ENCODE data around the gene SLC9A5. TPM values are rescaled to one million over a fixed set of nuclear protein-coding genes. Genes with fewer than 3 reads are reported as not detected.

Gene SLC9A5
- total and polyA plus RNA-seq, 9 of the 15 experiments (the other 6 are each of a cell fraction or from before 2014, with no cell fraction given), result 0.06 to 3.1 (median 1.2) TPM

DNA sequence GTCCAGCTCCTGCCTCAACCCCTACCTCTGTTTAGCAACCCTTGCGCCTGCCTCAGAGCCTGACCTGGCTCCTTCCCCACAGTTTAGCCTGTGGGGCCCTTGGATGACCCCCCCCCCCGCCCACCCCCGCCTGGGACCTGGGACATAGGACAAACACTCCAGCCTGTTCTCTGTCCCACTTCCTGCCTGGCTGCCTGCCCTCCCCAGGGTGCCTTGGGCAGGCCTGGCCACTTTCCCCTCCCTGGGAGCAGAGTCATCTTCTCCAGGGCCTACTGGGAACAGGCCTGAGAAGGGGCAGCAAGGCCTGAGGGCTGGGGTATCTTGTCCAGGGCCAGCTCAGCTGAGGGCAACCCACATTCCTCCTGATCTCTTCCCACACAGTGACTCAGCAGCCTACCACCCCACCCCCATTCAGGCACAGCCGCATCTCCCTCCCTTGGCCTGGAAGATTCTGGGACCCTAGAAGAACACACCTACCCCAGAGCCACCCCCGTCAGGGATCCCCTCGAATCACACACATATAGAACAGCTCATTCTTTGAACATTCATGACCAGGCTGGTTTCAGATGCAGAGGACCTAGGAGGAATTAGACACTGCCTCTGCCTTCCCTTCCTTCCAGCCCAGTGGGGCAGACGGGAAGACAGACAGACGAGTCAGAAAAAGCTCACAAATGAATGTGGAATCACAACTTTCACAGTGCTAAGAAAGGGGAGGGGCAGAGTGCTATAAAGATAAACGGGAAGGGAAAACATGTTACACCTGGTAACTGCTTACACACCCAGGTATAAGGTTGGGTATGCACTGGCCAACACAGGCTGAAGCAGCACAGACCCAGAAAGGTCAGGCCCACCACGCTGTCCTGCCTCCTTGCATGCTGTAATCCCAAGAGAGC lies 7.5 kb upstream of the SLC9A5 start (continued):
- TF ChIP-seq, protein P1, sequence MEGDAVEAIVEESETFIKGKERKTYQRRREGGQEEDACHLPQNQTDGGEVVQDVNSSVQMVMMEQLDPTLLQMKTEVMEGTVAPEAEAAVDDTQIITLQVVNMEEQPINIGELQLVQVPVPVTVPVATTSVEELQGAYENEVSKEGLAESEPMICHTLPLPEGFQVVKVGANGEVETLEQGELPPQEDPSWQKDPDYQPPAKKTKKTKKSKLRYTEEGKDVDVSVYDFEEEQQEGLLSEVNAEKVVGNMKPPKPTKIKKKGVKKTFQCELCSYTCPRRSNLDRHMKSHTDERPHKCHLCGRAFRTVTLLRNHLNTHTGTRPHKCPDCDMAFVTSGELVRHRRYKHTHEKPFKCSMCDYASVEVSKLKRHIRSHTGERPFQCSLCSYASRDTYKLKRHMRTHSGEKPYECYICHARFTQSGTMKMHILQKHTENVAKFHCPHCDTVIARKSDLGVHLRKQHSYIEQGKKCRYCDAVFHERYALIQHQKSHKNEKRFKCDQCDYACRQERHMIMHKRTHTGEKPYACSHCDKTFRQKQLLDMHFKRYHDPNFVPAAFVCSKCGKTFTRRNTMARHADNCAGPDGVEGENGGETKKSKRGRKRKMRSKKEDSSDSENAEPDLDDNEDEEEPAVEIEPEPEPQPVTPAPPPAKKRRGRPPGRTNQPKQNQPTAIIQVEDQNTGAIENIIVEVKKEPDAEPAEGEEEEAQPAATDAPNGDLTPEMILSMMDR (IDR thresholded peaks at IDR 0.05 in 2 of 3, conservative IDR thresholded peaks at IDR 0.05 in 1 of 3; ENCODE audit: insufficient read depth in 2 of 3, low read depth in 1 of 3, low read length in 3 of 3), result no peak
- TF ChIP-seq L3MBTL2 (IDR thresholded peaks at IDR 0.05) (no peak; the same call in 1 of the 2 replicates), TAF1 (IDR thresholded peaks at IDR 0.05; ENCODE audit: control insufficient read depth, extremely low read depth, insufficient read depth, low read length, severe bottlenecking) (no peak), KAT2B (IDR thresholded peaks at IDR 0.05; ENCODE audit: low read depth, low read length) (no peak), ESRRA (IDR thresholded peaks at IDR 0.05; ENCODE audit: borderline replicate concordance, low read depth) (peak; percentile 12; the same call in 1 of the 2 replicates), ZNF75A (CRISPR knock-in tag; IDR thresholded peaks at IDR 0.05) (no peak), ZNF584 (CRISPR knock-in tag; IDR thresholded peaks at IDR 0.05; ENCODE audit: low read depth) (no peak; the same call in 1 of the 2 replicates), COPS2 (conservative IDR thresholded peaks at IDR 0.05) (no peak), U2AF1 (optimal IDR thresholded peaks at IDR 0.05; ENCODE audit: low read depth, low read length) (no peak), EWSR1 (IDR thresholded peaks at IDR 0.05; ENCODE audit: borderline replicate concordance, low read depth, partially characterized antibody) (no peak), MCM5 (IDR thresholded peaks at IDR 0.05; ENCODE audit: low read depth) (no peak), PRMT5 (CRISPR knock-in tag; IDR thresholded peaks at IDR 0.05) (no peak), RNF2 (IDR thresholded peaks at IDR 0.05) (peak; percentile 48; the same call in 1 of the 2 replicates)
- TF ChIP-seq, protein P2, sequence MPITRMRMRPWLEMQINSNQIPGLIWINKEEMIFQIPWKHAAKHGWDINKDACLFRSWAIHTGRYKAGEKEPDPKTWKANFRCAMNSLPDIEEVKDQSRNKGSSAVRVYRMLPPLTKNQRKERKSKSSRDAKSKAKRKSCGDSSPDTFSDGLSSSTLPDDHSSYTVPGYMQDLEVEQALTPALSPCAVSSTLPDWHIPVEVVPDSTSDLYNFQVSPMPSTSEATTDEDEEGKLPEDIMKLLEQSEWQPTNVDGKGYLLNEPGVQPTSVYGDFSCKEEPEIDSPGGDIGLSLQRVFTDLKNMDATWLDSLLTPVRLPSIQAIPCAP (CRISPR knock-in tag; IDR thresholded peaks at IDR 0.05; ENCODE audit: borderline replicate concordance), result no peak
- TF ChIP-seq, protein P3, sequence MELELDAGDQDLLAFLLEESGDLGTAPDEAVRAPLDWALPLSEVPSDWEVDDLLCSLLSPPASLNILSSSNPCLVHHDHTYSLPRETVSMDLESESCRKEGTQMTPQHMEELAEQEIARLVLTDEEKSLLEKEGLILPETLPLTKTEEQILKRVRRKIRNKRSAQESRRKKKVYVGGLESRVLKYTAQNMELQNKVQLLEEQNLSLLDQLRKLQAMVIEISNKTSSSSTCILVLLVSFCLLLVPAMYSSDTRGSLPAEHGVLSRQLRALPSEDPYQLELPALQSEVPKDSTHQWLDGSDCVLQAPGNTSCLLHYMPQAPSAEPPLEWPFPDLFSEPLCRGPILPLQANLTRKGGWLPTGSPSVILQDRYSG (tag; conservative IDR thresholded peaks at IDR 0.05; ENCODE audit: low read depth), result no peak
- TF ChIP-seq, protein P4, sequence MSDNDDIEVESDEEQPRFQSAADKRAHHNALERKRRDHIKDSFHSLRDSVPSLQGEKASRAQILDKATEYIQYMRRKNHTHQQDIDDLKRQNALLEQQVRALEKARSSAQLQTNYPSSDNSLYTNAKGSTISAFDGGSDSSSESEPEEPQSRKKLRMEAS (CRISPR knock-in tag; IDR thresholded peaks at IDR 0.05), result no peak; the same call in 1 of the 2 replicates

Measured in K562 (cell line).